Fibroblast of lung (primary cell): ENCODE results near the gene SAMD11.

Source experiments
- CTCF ChIP-seq, 2 donors: IDR thresholded peaks in 1 of 2; conservative IDR thresholded peaks in 1 of 2; 1 replicate in 1 of 2; 2 replicates in 1 of 2; pipeline ENCODE4 v1.5.1; 2011 to 2012; ENCODE audit warnings: low read length in 2 of 2, control low read depth in 1 of 2, inconsistent platforms in 1 of 2, low read depth in 1 of 2, mild to moderate bottlenecking in 1 of 2
- EZH2 ChIP-seq: IDR thresholded peaks from 2 replicates; pipeline ENCODE4 v1.5.1; 2012; ENCODE audit warnings: low read length, control low read depth, mild to moderate bottlenecking; ENCODE audit errors: missing control alignments

- TF ChIP-seq EZH2 (no peak), CTCF (conservative IDR thresholded peaks at IDR 0.05 in 1 of 2, IDR thresholded peaks at IDR 0.05 in 1 of 2; ENCODE audit: low read depth in 1 of 2, low read length in 2 of 2) (no peak)
Measured at GRCh38 chr1:917076-917459, 6.7 kb upstream of the SAMD11 start.
